ENCODE results near the gene PRKAG3. TPM values are rescaled to one million over a fixed set of nuclear protein-coding genes. Genes with fewer than 3 reads are reported as not detected.
A peak's percentile ranks its signal among the peaks of the same experiment; 100 is the strongest.

PRKAG3 gene
- total RNA-seq, 2 donors from 2014 or later = not detected

- intact Hi-C loops (cut with DNase I) = no loop called here
- Histone ChIP-seq H3K4me3 (peak within 1 kb of the TSS; percentile 46 to 47), H3K27me3 (no peaks in the 10 kb centered on the region), H3K27ac (peak within 1 kb of the TSS in 3 of 4 donors; percentile 46 to 62 (median 56)), H3K4me1 (peaks cover 24% of the 10 kb centered on the region), H3K9me3 (no peaks in the 10 kb centered on the region), H3K36me3 (replicated peaks in 1 of 2; ENCODE audit: insufficient read depth in 1 of 2, low read depth in 2 of 2) (no peaks in the 10 kb centered on the region)
- ATAC-seq (peak; percentile 70), DNase-seq (peak; percentile 38 to 58 (median 48))
- WGBS, 2 donors = 1% methylated on average over 41 to 76 of the region's 76 CpGs
- TF ChIP-seq POLR2A (IDR thresholded peaks at IDR 0.05) = peak in 2 of 3 donors; percentile 41 to 50
- TF ChIP-seq CTCF (IDR thresholded peaks at IDR 0.05) = no peak
Observed at GRCh38 chr2:218781691-218782527, 49.7 kb downstream of the PRKAG3 start, which contains the start of gene CYP27A1. TSS of gene CYP27A1 (plus strand) at chr2:218782147. CDS start at chr2:218782183, 36 bp downstream.

GRCh38 chr2:218780851-218781690, 50.5 kb downstream of the PRKAG3 start:
- intact Hi-C loops (cut with DNase I) = no loop called here
- 39 to 40% methylated on average over 15 of the region's 15 CpGs for WGBS, 2 donors
- ATAC-seq (peak; percentile 36), DNase-seq (no peak)
- Histone ChIP-seq H3K27ac (peak overlapping the region in 3 of 4 donors; percentile 46 to 62 (median 56)), H3K9me3 (no peaks in the 10 kb centered on the region), H3K4me3 (peak overlapping the region; percentile 46 to 47), H3K36me3 (replicated peaks in 1 of 2; ENCODE audit: insufficient read depth in 1 of 2, low read depth in 2 of 2) (no peaks in the 10 kb centered on the region), H3K4me1 (peaks cover 24% of the 10 kb centered on the region), H3K27me3 (no peaks in the 10 kb centered on the region)
- TF ChIP-seq POLR2A (IDR thresholded peaks at IDR 0.05) = no peak
- TF ChIP-seq CTCF (IDR thresholded peaks at IDR 0.05) = no peak

- 83 to 91% methylated on average over 2 of the region's 2 CpGs for WGBS, 2 donors
- Histone ChIP-seq H3K27ac (no peak overlapping the region), H3K27me3 (no peaks in the 10 kb centered on the region), H3K9me3 (no peaks in the 10 kb centered on the region), H3K4me1 (peaks cover 20% of the 10 kb centered on the region), H3K36me3 (replicated peaks in 1 of 2; ENCODE audit: insufficient read depth in 1 of 2, low read depth in 2 of 2) (no peaks in the 10 kb centered on the region), H3K4me3 (no peak overlapping the region)
- intact Hi-C loops (cut with DNase I) = no loop called here
- TF ChIP-seq CTCF (IDR thresholded peaks at IDR 0.05) (no peak), POLR2A (IDR thresholded peaks at IDR 0.05) (no peak)
- DNase-seq (no peak), ATAC-seq (no peak)
Observed at GRCh38 chr2:218780046-218780445, 51.6 kb downstream of the PRKAG3 start.

GRCh38 chr2:218777276-218777990, 54.2 kb downstream of the PRKAG3 start:
- Histone ChIP-seq H3K9me3 (no peaks in the 10 kb centered on the region), H3K4me3 (no peak overlapping the region), H3K36me3 (replicated peaks in 1 of 2; ENCODE audit: insufficient read depth in 1 of 2, low read depth in 2 of 2) (no peaks in the 10 kb centered on the region), H3K27me3 (no peaks in the 10 kb centered on the region), H3K27ac (no peak overlapping the region), H3K4me1 (peaks cover 15% of the 10 kb centered on the region)
- 92% methylated on average over 9 of the region's 9 CpGs for WGBS, 2 donors
- TF ChIP-seq POLR2A (IDR thresholded peaks at IDR 0.05) (no peak), CTCF (IDR thresholded peaks at IDR 0.05) (no peak)
- DNase-seq (no peak), ATAC-seq (no peak)
- intact Hi-C loops (cut with DNase I) = no loop called here
